C4-2B (cell line): ENCODE results near the gene NKG7.

ENCODE experiments used
- ZFX ChIP-seq: fragments of 450-650 bp; IDR thresholded peaks from 2 replicates; pipeline ENCODE4 v1.6.1; 2017
- TF ChIP-seq, protein P1 (sequence below): fragments of 450-650 bp; conservative IDR thresholded peaks from 2 replicates; pipeline ENCODE4 v1.5.1; 2017; ENCODE audit warnings: mild to moderate bottlenecking

DNA sequence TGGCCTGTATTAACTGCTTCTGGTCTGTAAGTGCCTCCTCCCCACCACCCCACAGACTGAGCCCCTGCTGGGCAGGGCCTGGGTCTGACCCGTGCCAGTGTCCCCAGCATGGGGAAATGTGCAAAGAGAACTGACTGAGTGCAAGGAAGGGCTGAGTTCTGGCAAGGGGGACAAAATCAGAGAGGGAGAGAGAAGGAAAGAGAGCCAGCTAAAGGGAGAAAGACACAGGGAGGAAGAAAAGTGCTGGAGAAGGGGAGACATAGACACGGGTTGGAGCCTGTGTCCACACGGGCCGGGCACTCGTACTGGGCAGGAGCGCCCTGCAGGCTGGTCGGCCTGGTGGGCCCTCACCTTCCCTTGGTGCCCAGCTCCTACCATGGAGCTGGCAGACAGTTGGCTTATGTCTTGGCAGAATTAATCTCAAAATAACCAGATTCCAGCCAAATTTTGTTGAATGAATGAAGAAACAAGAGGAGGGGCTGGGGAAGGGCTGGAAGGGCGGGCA, 1.2 kb downstream of the NKG7 start:
- TF ChIP-seq, protein P1, sequence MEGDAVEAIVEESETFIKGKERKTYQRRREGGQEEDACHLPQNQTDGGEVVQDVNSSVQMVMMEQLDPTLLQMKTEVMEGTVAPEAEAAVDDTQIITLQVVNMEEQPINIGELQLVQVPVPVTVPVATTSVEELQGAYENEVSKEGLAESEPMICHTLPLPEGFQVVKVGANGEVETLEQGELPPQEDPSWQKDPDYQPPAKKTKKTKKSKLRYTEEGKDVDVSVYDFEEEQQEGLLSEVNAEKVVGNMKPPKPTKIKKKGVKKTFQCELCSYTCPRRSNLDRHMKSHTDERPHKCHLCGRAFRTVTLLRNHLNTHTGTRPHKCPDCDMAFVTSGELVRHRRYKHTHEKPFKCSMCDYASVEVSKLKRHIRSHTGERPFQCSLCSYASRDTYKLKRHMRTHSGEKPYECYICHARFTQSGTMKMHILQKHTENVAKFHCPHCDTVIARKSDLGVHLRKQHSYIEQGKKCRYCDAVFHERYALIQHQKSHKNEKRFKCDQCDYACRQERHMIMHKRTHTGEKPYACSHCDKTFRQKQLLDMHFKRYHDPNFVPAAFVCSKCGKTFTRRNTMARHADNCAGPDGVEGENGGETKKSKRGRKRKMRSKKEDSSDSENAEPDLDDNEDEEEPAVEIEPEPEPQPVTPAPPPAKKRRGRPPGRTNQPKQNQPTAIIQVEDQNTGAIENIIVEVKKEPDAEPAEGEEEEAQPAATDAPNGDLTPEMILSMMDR: no peak
- no peak for TF ChIP-seq ZFX
